Rectal smooth muscle tissue (tissue), 1 donor: ENCODE results near the gene SHISA3.

Experiments used
- H3K27ac ChIP-seq: one replicate; pipeline ENCODE4 v1.7.0; 2013; ENCODE audit warnings: low read depth, low read length, inconsistent platforms
- H3K27me3 ChIP-seq: one replicate; pipeline ENCODE4 v1.7.0; 2013; ENCODE audit warnings: low read length; ENCODE audit not compliant: control insufficient read depth, insufficient read depth
- H3K36me3 ChIP-seq: one replicate; pipeline ENCODE4 v1.7.0; 2013; ENCODE audit warnings: low read length; ENCODE audit not compliant: control insufficient read depth, insufficient read depth
- H3K4me1 ChIP-seq: one replicate; pipeline ENCODE4 v1.7.0; 2013; ENCODE audit warnings: low read length; ENCODE audit not compliant: control insufficient read depth, insufficient read depth
- H3K4me3 ChIP-seq: one replicate; pipeline ENCODE4 v1.7.0; 2013; ENCODE audit warnings: low read length
- H3K9ac ChIP-seq: one replicate; pipeline ENCODE4 v1.7.0; 2013; ENCODE audit warnings: low read length

The SHISA3 gene

GRCh38 chr4:42420140-42420539, 22.9 kb downstream of the SHISA3 start:
- Histone ChIP-seq H3K36me3 (peaks cover 5% of the 10 kb centered on the region), H3K27me3 (no peaks in the 10 kb centered on the region), H3K27ac (no peak overlapping the region), H3K4me1 (no peaks in the 10 kb centered on the region), H3K4me3 (no peak overlapping the region), H3K9ac (no peak overlapping the region)

DNA sequence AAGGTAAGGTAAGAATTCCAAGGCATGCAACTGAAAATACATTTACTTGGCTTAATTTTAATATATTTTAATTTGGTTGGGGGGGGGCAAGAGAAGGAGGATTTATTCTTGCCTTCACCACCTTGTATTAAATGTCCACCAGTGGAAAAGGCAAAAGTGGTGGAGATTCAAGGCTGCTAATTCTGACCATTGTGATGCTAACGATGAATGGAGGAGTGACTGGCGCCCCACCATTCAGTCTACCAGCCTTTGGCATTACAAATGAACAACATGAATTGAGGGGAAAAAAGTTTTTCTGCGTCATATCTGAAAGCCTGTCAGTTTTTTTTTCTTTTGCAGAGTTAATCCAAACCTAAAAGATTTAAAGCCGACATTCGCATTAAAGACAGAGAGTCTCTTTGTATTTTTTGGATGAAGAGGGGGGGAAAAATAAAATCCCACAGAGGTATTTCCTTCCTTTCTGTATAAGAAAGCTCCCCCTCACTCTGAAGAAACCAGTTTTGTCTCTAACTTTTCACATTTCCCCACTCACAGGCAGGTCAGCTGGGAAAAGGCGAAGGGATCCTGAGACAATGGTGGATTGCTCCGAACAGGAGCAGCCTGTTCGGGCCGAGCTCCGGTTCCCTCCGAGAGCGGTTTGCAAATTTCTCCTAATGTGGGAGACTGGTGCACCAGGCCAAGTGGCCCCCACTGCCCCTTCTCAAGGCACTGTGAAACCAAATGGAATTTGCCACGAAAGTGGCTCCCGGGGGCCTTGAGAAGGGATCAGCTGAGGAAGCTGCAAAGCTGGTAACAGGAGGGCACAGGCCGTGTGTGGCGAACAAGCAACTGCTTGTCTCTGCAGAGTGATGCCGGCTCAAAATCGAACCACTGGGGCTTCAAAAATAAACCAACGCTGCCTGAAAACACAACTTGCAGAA, 28.1 kb downstream of the SHISA3 start:
- no peak overlapping the region for H3K4me3 ChIP-seq

DNA sequence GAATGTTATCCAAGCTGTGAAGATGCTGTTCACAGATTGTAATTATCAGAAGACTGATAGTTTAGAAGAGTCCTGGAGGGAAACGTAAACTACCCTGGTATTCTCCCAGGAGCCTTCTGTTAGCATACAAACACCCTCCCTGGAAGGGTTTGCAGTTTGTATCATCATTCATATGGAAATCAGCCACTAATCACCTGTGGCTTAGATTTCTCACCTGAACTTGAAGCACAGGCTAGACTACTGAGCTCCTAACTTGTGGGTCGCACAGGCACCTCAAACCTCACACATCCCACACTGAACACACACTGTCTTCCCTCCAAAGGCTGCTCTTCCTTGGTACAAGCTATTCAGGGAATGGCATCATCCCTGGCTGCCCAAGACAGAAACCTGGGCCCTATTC, 30.7 kb downstream of the SHISA3 start:
- no peaks in the 10 kb centered on the region for H3K27me3 ChIP-seq
- no peaks in the 10 kb centered on the region for H3K4me1 ChIP-seq
- H3K36me3 ChIP-seq, result peaks cover 2% of the 10 kb centered on the region
- no peak overlapping the region for H3K9ac ChIP-seq
- H3K4me3 ChIP-seq, result no peak overlapping the region
- no peak overlapping the region for H3K27ac ChIP-seq

More for the DNA sequence above, 28.1 kb downstream of the SHISA3 start:
- Histone ChIP-seq H3K27ac (no peak overlapping the region), H3K9ac (no peak overlapping the region), H3K4me1 (no peaks in the 10 kb centered on the region), H3K27me3 (no peaks in the 10 kb centered on the region), H3K36me3 (peaks cover 2% of the 10 kb centered on the region)

DNA sequence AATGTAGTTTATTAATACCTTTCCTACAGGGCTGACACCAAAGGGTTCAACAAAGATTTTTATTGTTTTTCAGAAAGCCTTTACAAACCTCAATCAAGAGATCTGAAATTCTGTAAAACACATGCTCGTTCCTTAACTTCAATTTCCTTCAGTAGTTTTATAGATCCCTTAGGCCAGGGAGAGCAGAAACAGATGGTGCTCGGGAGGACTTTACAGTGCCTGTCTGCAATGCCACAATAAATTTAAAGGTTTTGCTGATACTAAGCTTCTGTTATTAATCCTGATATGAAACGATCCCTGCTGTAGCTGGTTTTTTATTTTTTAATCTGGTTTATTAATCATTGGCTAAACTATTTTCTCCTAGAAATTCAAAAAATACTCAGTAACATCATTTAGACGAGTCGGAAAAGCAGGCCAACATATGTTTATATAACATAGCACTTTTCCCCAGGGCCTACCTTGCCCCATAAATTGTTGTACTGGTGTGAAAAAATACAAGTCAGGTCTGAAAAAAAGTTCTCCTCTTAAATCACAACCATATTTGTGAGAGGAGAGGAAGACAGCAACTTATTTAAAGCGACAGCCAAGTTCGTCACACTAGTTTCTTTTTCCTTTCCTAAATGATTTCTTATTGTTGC, 39.8 kb downstream of the SHISA3 start:
- H3K4me1 ChIP-seq, result no peaks in the 10 kb centered on the region
- no peaks in the 10 kb centered on the region for H3K36me3 ChIP-seq
- H3K27ac ChIP-seq, result no peak overlapping the region
- no peak overlapping the region for H3K4me3 ChIP-seq
- H3K9ac ChIP-seq, result no peak overlapping the region
- H3K27me3 ChIP-seq, result no peaks in the 10 kb centered on the region

DNA sequence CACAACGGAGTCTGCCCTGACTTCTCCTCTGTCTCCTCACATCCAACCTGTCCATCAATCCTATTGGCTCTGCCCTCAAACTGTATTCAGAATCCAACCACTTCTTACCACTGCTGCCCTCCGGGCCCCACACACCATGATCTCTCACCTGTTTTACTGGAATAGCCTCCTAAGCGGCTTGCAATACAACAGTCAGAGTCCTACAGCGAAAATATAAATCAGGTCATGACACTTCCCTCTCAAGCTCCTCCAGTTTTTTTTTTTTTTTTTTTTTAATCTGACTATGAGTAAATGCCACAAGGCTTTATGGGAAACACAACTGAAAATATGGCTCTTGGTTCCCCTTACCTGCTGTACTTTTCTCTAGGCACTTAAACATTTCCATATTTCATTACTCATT, 42.8 kb downstream of the SHISA3 start:
- H3K27ac ChIP-seq, result no peak overlapping the region
- H3K9ac ChIP-seq, result no peak overlapping the region
- H3K27me3 ChIP-seq, result no peaks in the 10 kb centered on the region
- H3K4me1 ChIP-seq, result no peaks in the 10 kb centered on the region
- no peaks in the 10 kb centered on the region for H3K36me3 ChIP-seq
- H3K4me3 ChIP-seq, result no peak overlapping the region

DNA sequence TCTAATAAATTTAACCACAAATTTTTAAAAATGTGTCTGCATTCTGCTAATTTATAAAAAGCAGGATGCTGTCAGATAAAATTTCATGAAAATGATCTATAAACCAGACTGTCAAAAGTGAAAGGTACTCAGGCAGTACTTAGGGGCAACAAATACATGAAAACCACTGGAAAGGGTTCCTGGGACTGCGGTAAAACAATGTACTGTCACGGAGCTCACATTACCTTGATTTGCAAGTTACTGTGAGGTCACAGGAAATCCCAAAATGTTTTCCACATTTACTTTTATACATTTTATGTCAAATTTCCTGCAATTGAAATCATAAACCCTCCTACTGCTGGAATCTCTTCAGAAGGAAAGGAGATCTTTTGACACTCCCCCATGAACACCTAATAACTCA, 45.3 kb downstream of the SHISA3 start:
- H3K27ac ChIP-seq, result no peak overlapping the region
- no peak overlapping the region for H3K9ac ChIP-seq
- no peaks in the 10 kb centered on the region for H3K27me3 ChIP-seq
- no peaks in the 10 kb centered on the region for H3K36me3 ChIP-seq
- H3K4me3 ChIP-seq, result no peak overlapping the region
- no peaks in the 10 kb centered on the region for H3K4me1 ChIP-seq

DNA sequence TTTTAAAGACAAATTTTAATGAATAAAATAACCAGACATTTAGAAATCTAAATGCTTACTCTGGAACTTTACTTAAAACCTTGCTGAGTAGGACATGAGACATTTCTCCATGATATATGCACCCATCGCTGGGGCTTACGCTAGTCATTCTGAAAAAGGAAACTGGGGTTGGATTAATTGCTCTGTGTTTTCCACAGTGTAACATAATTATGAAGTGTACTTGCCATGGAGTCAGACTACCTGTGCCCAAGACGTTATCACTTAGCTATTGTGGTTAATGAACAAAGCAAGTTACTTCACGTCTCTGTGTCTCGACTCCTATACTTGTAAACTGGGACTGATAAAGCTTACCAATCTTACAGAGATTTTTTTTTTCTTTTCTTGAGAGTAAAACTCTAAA, 47.8 kb downstream of the SHISA3 start:
- no peak overlapping the region for H3K27ac ChIP-seq

DNA sequence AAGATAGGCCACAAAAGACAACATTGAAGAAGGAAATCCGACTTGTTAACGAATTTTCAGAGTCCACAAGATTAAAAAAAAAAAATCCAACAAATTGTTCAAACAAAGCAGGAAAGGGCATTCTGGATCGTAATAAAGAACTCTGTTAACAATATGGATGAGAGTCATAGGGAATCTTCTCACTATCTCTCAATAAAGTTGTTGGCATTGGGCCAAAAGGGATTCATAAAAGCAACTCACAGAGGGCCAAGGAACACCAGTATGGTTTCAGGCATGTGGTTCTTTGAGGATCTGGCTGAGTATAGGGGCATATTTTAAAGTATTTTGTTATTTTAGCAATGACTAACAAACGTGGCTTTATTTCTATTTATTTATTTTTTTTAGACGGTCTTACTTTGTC, 49.5 kb downstream of the SHISA3 start:
- H3K27me3 ChIP-seq, result no peaks in the 10 kb centered on the region
- H3K4me3 ChIP-seq, result no peak overlapping the region
- H3K9ac ChIP-seq, result no peak overlapping the region
- H3K36me3 ChIP-seq, result no peaks in the 10 kb centered on the region
- no peaks in the 10 kb centered on the region for H3K4me1 ChIP-seq
- no peak overlapping the region for H3K27ac ChIP-seq

More for the DNA sequence above, 47.8 kb downstream of the SHISA3 start:
- Histone ChIP-seq H3K36me3 (no peaks in the 10 kb centered on the region), H3K9ac (no peak overlapping the region), H3K4me1 (no peaks in the 10 kb centered on the region), H3K27me3 (no peaks in the 10 kb centered on the region), H3K4me3 (no peak overlapping the region)
